ENCODE measurements around the gene RNF225. TPM values are rescaled to one million over a fixed set of nuclear protein-coding genes. Genes with fewer than 3 reads are reported as not detected.
A peak's percentile ranks its signal among the peaks of the same experiment; 100 is the strongest.

The RNF225 gene
- total and polyA plus RNA-seq, 2 of the 13 experiments (the other 11 are each of a cell fraction or from before 2014, with no cell fraction given): not detected

- no peak for TF ChIP-seq BRF2 (CRISPR knock-in tag; IDR thresholded peaks at IDR 0.05)
- TF ChIP-seq MIER2 (CRISPR knock-in tag; IDR thresholded peaks at IDR 0.05): no peak
- peak; percentile 83 for TF ChIP-seq HNF4G (IDR thresholded peaks at IDR 0.05; ENCODE audit: borderline replicate concordance, low read depth, low read length)
- TF ChIP-seq HNF4G (CRISPR knock-in tag; IDR thresholded peaks at IDR 0.05; ENCODE audit: borderline replicate concordance, low read depth): peak; percentile 25; the same call in 1 of the 2 replicates
- peak; percentile 55; the same call in 1 of the 2 replicates for TF ChIP-seq DMAP1 (CRISPR knock-in tag; IDR thresholded peaks at IDR 0.05)
- no peak for TF ChIP-seq CEBPB (IDR thresholded peaks at IDR 0.05; ENCODE audit: borderline replicate concordance, low read depth, low read length)
- TF ChIP-seq PAXIP1 (CRISPR knock-in tag; conservative IDR thresholded peaks at IDR 0.05): peak; percentile 95
- TF ChIP-seq ZNF484 (CRISPR knock-in tag; IDR thresholded peaks at IDR 0.05; ENCODE audit: borderline replicate concordance, low read depth): no peak
- TF ChIP-seq ZFP91 (CRISPR knock-in tag; IDR thresholded peaks at IDR 0.05; ENCODE audit: borderline replicate concordance): no peak
- TF ChIP-seq PRDM4 (CRISPR knock-in tag; IDR thresholded peaks at IDR 0.05; ENCODE audit: borderline replicate concordance): no peak
- 0 out of 2 replicates have a peak, but pooled peaks have one; percentile 2 for TF ChIP-seq MYC (CRISPR knock-in tag; IDR thresholded peaks at IDR 0.05; ENCODE audit: borderline replicate concordance)
- no peak; the same call in 1 of the 2 replicates for TF ChIP-seq IKZF5 (CRISPR knock-in tag; IDR thresholded peaks at IDR 0.05)
- peak; percentile 37; the same call in 1 of the 2 replicates for TF ChIP-seq SOX5 (CRISPR knock-in tag; IDR thresholded peaks at IDR 0.05; ENCODE audit: borderline replicate concordance)
- peak; percentile 82 to 94 for TF ChIP-seq NR2F1 (CRISPR knock-in tag; IDR thresholded peaks at IDR 0.05)
- no peak for TF ChIP-seq CSRNP1 (CRISPR knock-in tag; IDR thresholded peaks at IDR 0.05)
Measured at GRCh38 chr19:58352760-58353671, 42.4 kb upstream of the RNF225 start, which contains the start of gene A1BG (continued).
